Astrocyte (in vitro differentiated cells and primary cell): ENCODE data around the gene GOT1. TPM values are rescaled to one million over a fixed set of nuclear protein-coding genes. Genes with fewer than 3 reads are reported as not detected.

Experiments
- DNase-seq: peaks from one replicate; pipeline ENCODE4 v3.0.0-alpha.2; 2010; ENCODE audit warnings: low read depth
- FAIRE-seq: peaks from 2 replicates; lab custom pipeline; 2011; peaks lifted over from hg19 to GRCh38; lab: Jason Lieb, UNC
- H2AFZ ChIP-seq: 2 replicates; pipeline ENCODE4 v1.6.0; 2012; ENCODE audit warnings: low read depth, low read length, inconsistent platforms
- H3K27ac ChIP-seq: 2 replicates; pipeline ENCODE4 v1.5.1; 2011; ENCODE audit warnings: low read depth, low read length, inconsistent platforms
- H3K27me3 ChIP-seq: 2 replicates; pipeline ENCODE4 v1.6.0; 2011; ENCODE audit warnings: low read length, inconsistent platforms; ENCODE audit not compliant: insufficient read depth
- H3K36me3 ChIP-seq: 2 replicates; pipeline ENCODE4 v1.5.1; 2011; ENCODE audit warnings: low read length, inconsistent platforms; ENCODE audit not compliant: insufficient read depth
- H3K4me1 ChIP-seq: 2 replicates; pipeline ENCODE4 v1.5.1; 2011; ENCODE audit warnings: low read length, inconsistent platforms; ENCODE audit not compliant: insufficient read depth
- H3K4me2 ChIP-seq: 2 replicates; pipeline ENCODE4 v1.6.0; 2012; ENCODE audit warnings: low read length, inconsistent platforms
- H3K4me3 ChIP-seq: 2 replicates; pipeline ENCODE4 v1.5.1; 2011; ENCODE audit warnings: low read depth, mild to moderate bottlenecking, low read length, inconsistent platforms; ENCODE audit not compliant: insufficient read depth
- H3K79me2 ChIP-seq: 2 replicates; pipeline ENCODE4 v1.6.0; 2012; ENCODE audit warnings: mild to moderate bottlenecking, low read length, inconsistent platforms; ENCODE audit not compliant: insufficient read depth
- H3K9ac ChIP-seq: 2 replicates; pipeline ENCODE4 v1.6.0; 2012; ENCODE audit warnings: mild to moderate bottlenecking, low read length, inconsistent platforms
- H3K9me3 ChIP-seq: 2 replicates; pipeline ENCODE4 v1.5.1; 2012; ENCODE audit warnings: low read depth, mild to moderate bottlenecking, low read length, inconsistent platforms; ENCODE audit not compliant: insufficient read depth
- H4K20me1 ChIP-seq: 2 replicates; pipeline ENCODE4 v1.6.0; 2012; ENCODE audit warnings: low read length, inconsistent platforms; ENCODE audit not compliant: insufficient read depth
- H3K27ac Mint-ChIP-seq: one replicate; pipeline ENCODE4 v1.8.0; 2021; ENCODE audit warnings: mild to moderate bottlenecking, mixed read lengths; ENCODE audit not compliant: unreplicated experiment
- H3K27me3 Mint-ChIP-seq: one replicate; pipeline ENCODE4 v1.8.0; 2021; ENCODE audit warnings: low read depth, mixed read lengths; ENCODE audit not compliant: unreplicated experiment
- H3K36me3 Mint-ChIP-seq: one replicate; pipeline ENCODE4 v1.8.0; 2021; ENCODE audit warnings: low read depth, mixed read lengths; ENCODE audit not compliant: unreplicated experiment
- H3K4me1 Mint-ChIP-seq: one replicate; pipeline ENCODE4 v1.8.0; 2021; ENCODE audit warnings: low read depth, mixed read lengths; ENCODE audit not compliant: unreplicated experiment
- H3K4me3 Mint-ChIP-seq: one replicate; pipeline ENCODE4 v1.8.0; 2021; ENCODE audit warnings: mild to moderate bottlenecking, moderate library complexity, mixed read lengths; ENCODE audit not compliant: unreplicated experiment
- H3K9me3 Mint-ChIP-seq: one replicate; pipeline ENCODE4 v1.8.0; 2021; ENCODE audit warnings: mild to moderate bottlenecking, mixed read lengths; ENCODE audit not compliant: unreplicated experiment
- EZH2 ChIP-seq: IDR thresholded peaks from 2 replicates; pipeline ENCODE4 v1.6.1; 2012; ENCODE audit warnings: mild to moderate bottlenecking, low read length, inconsistent platforms; ENCODE audit not compliant: insufficient read depth
- total RNA-seq: library from RNA; stranded (reverse); gene quantifications from 2 replicates; pipeline ENCODE4 v1.2.1, GENCODE V29; 2021
- TF ChIP-seq, protein P1 (sequence below): IDR thresholded peaks from 2 replicates; pipeline ENCODE4 v1.5.1; 2011; ENCODE audit warnings: low read depth, mild to moderate bottlenecking, inconsistent platforms, low read length, moderate library complexity; ENCODE audit not compliant: insufficient read depth

The GOT1 gene
- total RNA-seq, 1 donor from 2014 or later: 46.8 TPM

DNA sequence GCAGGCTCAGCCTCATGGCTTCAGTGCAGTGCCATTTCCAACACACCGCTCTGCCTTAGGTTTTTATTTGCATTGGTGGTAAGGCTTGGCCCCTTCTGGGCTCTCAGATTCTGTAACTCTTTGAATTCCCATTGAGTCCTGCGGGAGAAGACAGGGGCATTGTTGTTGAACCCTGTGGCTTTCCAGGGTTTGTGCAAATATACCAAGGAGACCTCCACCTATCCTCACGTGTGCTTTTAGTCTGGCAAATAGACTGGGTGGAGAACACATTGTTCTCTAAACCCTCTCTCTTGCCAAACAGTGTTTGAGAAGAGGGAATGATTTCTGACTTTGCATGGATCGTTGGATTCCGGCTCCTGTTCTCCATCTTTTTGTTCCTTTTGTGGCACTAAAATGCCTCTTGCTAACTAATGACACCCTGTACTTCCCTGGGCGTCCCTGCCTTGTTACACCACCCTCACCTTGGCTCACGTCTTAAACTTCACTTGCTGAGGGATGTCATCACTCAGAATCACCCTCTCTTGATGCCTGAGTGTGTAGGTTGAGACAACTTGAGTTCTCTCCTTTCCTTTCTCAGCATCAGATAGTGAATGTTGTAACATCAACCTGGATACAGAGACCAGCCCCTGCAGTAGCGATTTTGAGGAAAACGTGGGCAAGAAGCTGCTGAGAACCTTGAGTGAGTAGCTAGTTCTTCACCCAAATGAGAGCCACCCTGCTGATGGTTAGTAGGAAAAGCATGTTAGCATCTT, 40.5 kb downstream of the GOT1 start:
- Mint-ChIP-seq H3K27ac (no peak overlapping the region), H3K27me3 (no peaks in the 10 kb centered on the region), H3K4me1 (peaks cover 34% of the 10 kb centered on the region), H3K4me3 (no peak overlapping the region), H3K36me3 (no peaks in the 10 kb centered on the region), H3K9me3 (peaks cover 3% of the 10 kb centered on the region)
- H3K27ac ChIP-seq: no peak overlapping the region
- H3K4me2 ChIP-seq: no peak overlapping the region
- no peak overlapping the region for H2AFZ ChIP-seq
- peaks cover 18% of the 10 kb centered on the region for H3K4me1 ChIP-seq
- H3K79me2 ChIP-seq: no peaks in the 10 kb centered on the region
- H4K20me1 ChIP-seq: no peaks in the 10 kb centered on the region
- H3K36me3 ChIP-seq: no peaks in the 10 kb centered on the region
- TF ChIP-seq EZH2: no peak
- TF ChIP-seq, protein P1, sequence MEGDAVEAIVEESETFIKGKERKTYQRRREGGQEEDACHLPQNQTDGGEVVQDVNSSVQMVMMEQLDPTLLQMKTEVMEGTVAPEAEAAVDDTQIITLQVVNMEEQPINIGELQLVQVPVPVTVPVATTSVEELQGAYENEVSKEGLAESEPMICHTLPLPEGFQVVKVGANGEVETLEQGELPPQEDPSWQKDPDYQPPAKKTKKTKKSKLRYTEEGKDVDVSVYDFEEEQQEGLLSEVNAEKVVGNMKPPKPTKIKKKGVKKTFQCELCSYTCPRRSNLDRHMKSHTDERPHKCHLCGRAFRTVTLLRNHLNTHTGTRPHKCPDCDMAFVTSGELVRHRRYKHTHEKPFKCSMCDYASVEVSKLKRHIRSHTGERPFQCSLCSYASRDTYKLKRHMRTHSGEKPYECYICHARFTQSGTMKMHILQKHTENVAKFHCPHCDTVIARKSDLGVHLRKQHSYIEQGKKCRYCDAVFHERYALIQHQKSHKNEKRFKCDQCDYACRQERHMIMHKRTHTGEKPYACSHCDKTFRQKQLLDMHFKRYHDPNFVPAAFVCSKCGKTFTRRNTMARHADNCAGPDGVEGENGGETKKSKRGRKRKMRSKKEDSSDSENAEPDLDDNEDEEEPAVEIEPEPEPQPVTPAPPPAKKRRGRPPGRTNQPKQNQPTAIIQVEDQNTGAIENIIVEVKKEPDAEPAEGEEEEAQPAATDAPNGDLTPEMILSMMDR: no peak
- peaks cover 6% of the 10 kb centered on the region for H3K27me3 ChIP-seq
- no peak for DNase-seq
- FAIRE-seq: peak; percentile 62
- H3K9me3 ChIP-seq: no peaks in the 10 kb centered on the region
- H3K4me3 ChIP-seq: no peak overlapping the region
- no peak overlapping the region for H3K9ac ChIP-seq

DNA sequence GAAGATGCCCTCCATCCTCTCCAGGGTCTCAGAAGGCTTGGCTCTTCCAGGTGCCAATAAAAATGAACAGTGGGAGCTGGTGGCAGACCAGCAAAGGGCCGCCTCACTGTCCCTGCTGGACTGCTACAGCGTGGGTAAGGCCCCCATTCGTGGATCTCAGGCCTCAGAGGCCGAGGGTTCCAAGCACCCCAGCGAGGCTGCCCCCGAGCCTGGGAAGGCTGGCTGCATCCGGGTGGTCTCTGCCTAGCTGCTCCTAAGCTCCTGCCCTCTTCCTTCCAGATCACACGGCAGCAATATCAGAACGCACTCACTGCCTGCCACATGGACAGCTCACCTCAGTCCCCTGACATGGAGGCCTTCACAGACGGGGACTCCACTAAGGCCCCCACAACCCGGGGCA, 42.9 kb downstream of the GOT1 start:
- Histone ChIP-seq H3K27me3 (peaks cover 6% of the 10 kb centered on the region), H3K79me2 (no peaks in the 10 kb centered on the region), H3K9me3 (no peaks in the 10 kb centered on the region), H3K36me3 (no peaks in the 10 kb centered on the region), H4K20me1 (no peaks in the 10 kb centered on the region), H3K4me2 (no peak overlapping the region), H3K9ac (no peak overlapping the region), H2AFZ (no peak overlapping the region), H3K27ac (no peak overlapping the region), H3K4me3 (no peak overlapping the region), H3K4me1 (peaks cover 11% of the 10 kb centered on the region)
- H3K4me1 Mint-ChIP-seq: peaks cover 14% of the 10 kb centered on the region
- no peaks in the 10 kb centered on the region for H3K36me3 Mint-ChIP-seq
- H3K4me3 Mint-ChIP-seq: no peak overlapping the region
- peaks cover 3% of the 10 kb centered on the region for H3K9me3 Mint-ChIP-seq
- TF ChIP-seq EZH2: no peak
- TF ChIP-seq, protein P1: no peak
- no peak for DNase-seq
- no peak overlapping the region for H3K27ac Mint-ChIP-seq
- no peaks in the 10 kb centered on the region for H3K27me3 Mint-ChIP-seq
- FAIRE-seq: no peak

DNA sequence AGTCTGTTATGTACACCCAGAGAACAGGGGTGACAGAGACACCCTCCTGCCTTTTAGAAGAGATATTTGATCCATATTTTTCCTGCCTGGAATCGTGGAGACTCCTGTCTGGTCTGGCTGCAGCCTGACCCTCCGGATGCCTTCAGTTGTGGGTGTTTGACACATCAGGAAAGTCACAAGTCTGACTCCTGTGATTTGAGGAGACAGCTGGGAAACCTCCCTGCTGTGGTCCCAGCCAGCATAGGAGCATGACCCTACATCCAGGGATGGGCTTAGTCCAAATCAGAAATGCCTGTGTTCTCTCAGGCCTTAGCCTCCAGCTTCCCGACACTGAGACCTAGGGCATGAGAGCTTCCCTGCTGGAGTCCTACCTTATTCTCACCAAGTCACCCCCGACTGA, 43.4 kb downstream of the GOT1 start:
- no peak overlapping the region for H3K27ac ChIP-seq
- Mint-ChIP-seq H3K4me1 (peaks cover 9% of the 10 kb centered on the region), H3K36me3 (no peaks in the 10 kb centered on the region), H3K27me3 (peaks cover 2% of the 10 kb centered on the region), H3K4me3 (no peak overlapping the region), H3K27ac (no peak overlapping the region), H3K9me3 (peaks cover 3% of the 10 kb centered on the region)
- H3K4me3 ChIP-seq: no peak overlapping the region
- H3K79me2 ChIP-seq: no peaks in the 10 kb centered on the region
- no peak overlapping the region for H3K4me2 ChIP-seq
- no peaks in the 10 kb centered on the region for H3K36me3 ChIP-seq
- H3K27me3 ChIP-seq: peaks cover 6% of the 10 kb centered on the region
- no peaks in the 10 kb centered on the region for H3K9me3 ChIP-seq
- peaks cover 7% of the 10 kb centered on the region for H3K4me1 ChIP-seq
- FAIRE-seq: no peak
- TF ChIP-seq, protein P1: no peak
- TF ChIP-seq EZH2: no peak
- no peaks in the 10 kb centered on the region for H4K20me1 ChIP-seq
- DNase-seq: no peak
- no peak overlapping the region for H3K9ac ChIP-seq
- no peak overlapping the region for H2AFZ ChIP-seq
